OCI-LY1 (cell line): Measurements from ENCODE around the gene PAH.
A peak's percentile ranks its signal among the peaks of the same experiment; 100 is the strongest.

Source experiments
- H2AFZ ChIP-seq: fragments of 200-600 bp; sonication (generic), shearing (Covaris generic); 2 replicates; pipeline ENCODE4 v1.6.0; 2014; ENCODE audit warnings: antibody characterized with exemption, mild to moderate bottlenecking, low read length
- H3F3A ChIP-seq: fragments of 200-600 bp; sonication (generic), shearing (Covaris generic); 2 replicates; pipeline ENCODE4 v1.6.0; 2014; ENCODE audit warnings: mild to moderate bottlenecking, antibody characterized with exemption, low read length, moderate library complexity; ENCODE audit not compliant: insufficient read depth
- H3K27ac ChIP-seq: fragments of 200-600 bp; sonication (generic); 2 replicates; pipeline ENCODE4 v1.5.1; 2014; ENCODE audit warnings: low read length, mixed run types, mild to moderate bottlenecking, low read depth; ENCODE audit not compliant: poor library complexity, severe bottlenecking
- H3K27me3 ChIP-seq: fragments of 200-600 bp; sonication (generic); 2 replicates; pipeline ENCODE4 v1.6.0; 2014; ENCODE audit warnings: antibody characterized with exemption, mild to moderate bottlenecking, low read length, moderate library complexity; ENCODE audit not compliant: insufficient read depth
- H3K36me3 ChIP-seq: fragments of 200-600 bp; sonication (generic); 2 replicates; pipeline ENCODE4 v1.6.1; 2014; ENCODE audit warnings: mild to moderate bottlenecking, antibody characterized with exemption, low read length, moderate library complexity, mixed read lengths; ENCODE audit not compliant: insufficient read depth
- H3K4me1 ChIP-seq: fragments of 200-600 bp; sonication (generic); 2 replicates; pipeline ENCODE4 v1.5.1; 2014; ENCODE audit warnings: mild to moderate bottlenecking, low read length, moderate library complexity; ENCODE audit not compliant: insufficient read depth, severe bottlenecking
- H3K4me2 ChIP-seq: fragments of 200-600 bp; sonication (generic), shearing (Covaris generic); 2 replicates; pipeline ENCODE4 v1.6.1; 2014; ENCODE audit warnings: low read length
- H3K4me3 ChIP-seq: fragments of 200-600 bp; sonication (generic); 2 replicates; pipeline ENCODE4 v1.5.1; 2014; ENCODE audit warnings: low read length, low read depth, mild to moderate bottlenecking, mixed read lengths; ENCODE audit not compliant: poor library complexity, severe bottlenecking
- H3K79me2 ChIP-seq: fragments of 200-600 bp; shearing (Covaris generic); 2 replicates; pipeline ENCODE4 v1.6.1; 2016; ENCODE audit warnings: mixed run types, low read length, mixed read lengths; ENCODE audit not compliant: insufficient read depth
- H3K9ac ChIP-seq: fragments of 200-600 bp; sonication (generic), shearing (Covaris generic); 2 replicates; pipeline ENCODE4 v1.6.1; 2014; ENCODE audit warnings: mild to moderate bottlenecking, low read length, mixed read lengths
- H3K9me2 ChIP-seq: fragments of 200-600 bp; sonication (generic), shearing (Covaris generic); 2 replicates; pipeline ENCODE4 v1.6.1; 2014; ENCODE audit warnings: low read depth, mild to moderate bottlenecking, low read length, mixed read lengths
- H3K9me3 ChIP-seq: fragments of 200-600 bp; shearing (Covaris generic); 2 replicates; pipeline ENCODE4 v1.6.1; 2014; ENCODE audit warnings: low read length, mixed read lengths
- H4K20me1 ChIP-seq: fragments of 200-600 bp; sonication (generic), shearing (Covaris generic); 2 replicates; pipeline ENCODE4 v1.6.0; 2016; ENCODE audit warnings: mild to moderate bottlenecking, low read length; ENCODE audit not compliant: insufficient read depth
- CTCF ChIP-seq: fragments of 200-600 bp; sonication (generic), shearing (Covaris generic); IDR thresholded peaks from 2 replicates; pipeline ENCODE4 v1.5.1; 2017; ENCODE audit warnings: mild to moderate bottlenecking, antibody characterized with exemption, low read length, moderate library complexity, mixed read lengths
- EZH2 ChIP-seq: fragments of 200-600 bp; sonication (generic), shearing (Covaris generic); IDR thresholded peaks from 2 replicates; pipeline ENCODE4 v1.8.0; 2017; ENCODE audit warnings: borderline replicate concordance, mixed run types, mild to moderate bottlenecking, antibody characterized with exemption, low read length, moderate library complexity, mixed read lengths

PAH gene

GRCh38 chr12:102950950-102951619 is 34.0 kb upstream of the PAH start:
- no peak overlapping the region for H3K4me2 ChIP-seq
- H3K27me3 ChIP-seq: no peaks in the 10 kb centered on the region

GRCh38 chr12:102950107-102950949 is 33.3 kb upstream of the PAH start:
- no peaks in the 10 kb centered on the region for H3K9me3 ChIP-seq
- no peak overlapping the region for H2AFZ ChIP-seq
- no peak overlapping the region for H3K4me2 ChIP-seq
- no peak for TF ChIP-seq EZH2
- TF ChIP-seq CTCF: no peak
- no peaks in the 10 kb centered on the region for H3K4me1 ChIP-seq
- no peaks in the 10 kb centered on the region for H3K79me2 ChIP-seq
- no peak overlapping the region for H3K9ac ChIP-seq
- H3F3A ChIP-seq: no peaks in the 10 kb centered on the region
- no peak overlapping the region for H3K4me3 ChIP-seq
- no peaks in the 10 kb centered on the region for H3K27me3 ChIP-seq
- no peaks in the 10 kb centered on the region for H4K20me1 ChIP-seq
- H3K36me3 ChIP-seq: no peaks in the 10 kb centered on the region
- no peaks in the 10 kb centered on the region for H3K9me2 ChIP-seq
- no peak overlapping the region for H3K27ac ChIP-seq

More at GRCh38 chr12:102950950-102951619, 34.0 kb upstream of the PAH start:
- Histone ChIP-seq H3K36me3 (no peaks in the 10 kb centered on the region), H3K27ac (no peak overlapping the region), H2AFZ (no peak overlapping the region), H3K9ac (no peak overlapping the region), H3K9me2 (no peaks in the 10 kb centered on the region), H3K4me1 (no peaks in the 10 kb centered on the region), H4K20me1 (no peaks in the 10 kb centered on the region), H3K9me3 (no peaks in the 10 kb centered on the region), H3K4me3 (no peak overlapping the region), H3F3A (no peaks in the 10 kb centered on the region), H3K79me2 (no peaks in the 10 kb centered on the region)
- TF ChIP-seq CTCF (no peak), EZH2 (no peak)

- H3K4me2 ChIP-seq: no peak overlapping the region
- H3K27me3 ChIP-seq: no peaks in the 10 kb centered on the region
- H3K9ac ChIP-seq: no peak overlapping the region
- H4K20me1 ChIP-seq: no peaks in the 10 kb centered on the region
- H3K9me2 ChIP-seq: no peaks in the 10 kb centered on the region
- H3K79me2 ChIP-seq: no peaks in the 10 kb centered on the region
- no peaks in the 10 kb centered on the region for H3K36me3 ChIP-seq
- no peak overlapping the region for H2AFZ ChIP-seq
- TF ChIP-seq EZH2: no peak
- TF ChIP-seq CTCF: peak; percentile 95
- no peak overlapping the region for H3K27ac ChIP-seq
- no peaks in the 10 kb centered on the region for H3K9me3 ChIP-seq
- no peak overlapping the region for H3K4me3 ChIP-seq
- H3K4me1 ChIP-seq: no peaks in the 10 kb centered on the region
- no peaks in the 10 kb centered on the region for H3F3A ChIP-seq
Measured at GRCh38 chr12:102948941-102949352, 31.9 kb upstream of the PAH start.
